Duodenal mucosa (tissue), 2 donors: ENCODE results near the gene CTBP2.

Source experiments
- H3K27ac ChIP-seq: one replicate; pipeline ENCODE4 v1.7.0; 2013; ENCODE audit warnings: low read depth, low read length
- H3K27me3 ChIP-seq, 2 donors: one replicate each; pipeline ENCODE4 v1.7.0; 2013; ENCODE audit warnings: low read length in 2 of 2, control low read depth in 1 of 2; ENCODE audit not compliant: insufficient read depth in 2 of 2, control insufficient read depth in 1 of 2
- H3K36me3 ChIP-seq, 2 donors: one replicate each; pipeline ENCODE4 v1.7.0; 2013; ENCODE audit warnings: low read length in 2 of 2, control low read depth in 1 of 2; ENCODE audit not compliant: insufficient read depth in 2 of 2, control insufficient read depth in 1 of 2
- H3K4me1 ChIP-seq, 2 donors: one replicate each; pipeline ENCODE4 v1.7.0; 2013; ENCODE audit warnings: low read length in 2 of 2, control low read depth in 1 of 2; ENCODE audit not compliant: insufficient read depth in 2 of 2, control insufficient read depth in 1 of 2
- H3K4me3 ChIP-seq, 2 donors: one replicate each; pipeline ENCODE4 v1.7.0; 2013; ENCODE audit warnings: low read length in 2 of 2, low read depth in 1 of 2
- H3K9ac ChIP-seq, 2 donors: one replicate each; pipeline ENCODE4 v1.7.0; 2013; ENCODE audit warnings: low read length in 2 of 2, low read depth in 1 of 2
- H3K9me3 ChIP-seq, 2 donors: one replicate each; pipeline ENCODE4 v1.7.0; 2013; ENCODE audit warnings: low read length in 2 of 2, control low read depth in 1 of 2; ENCODE audit not compliant: control insufficient read depth in 1 of 2

Gene CTBP2

GRCh38 chr10:125012851-125013528 lies 147.4 kb downstream of the CTBP2 start:
- no peak overlapping the region for H3K27ac ChIP-seq
- H3K9me3 ChIP-seq, result no peaks in the 10 kb centered on the region
- H3K4me1 ChIP-seq, result peaks cover 33 to 37% of the 10 kb centered on the region in 2 donors
- no peak overlapping the region for H3K9ac ChIP-seq
- H3K27me3 ChIP-seq, result no peaks in the 10 kb centered on the region
- H3K4me3 ChIP-seq, result no peak overlapping the region
- peaks cover 0 to 21% of the 10 kb centered on the region in 2 donors for H3K36me3 ChIP-seq

GRCh38 chr10:125011926-125012705 lies 148.2 kb downstream of the CTBP2 start:
- H3K27me3 ChIP-seq, result no peaks in the 10 kb centered on the region
- no peaks in the 10 kb centered on the region for H3K9me3 ChIP-seq
- peaks cover 0 to 22% of the 10 kb centered on the region in 2 donors for H3K36me3 ChIP-seq
- H3K4me3 ChIP-seq, result no peak overlapping the region
- peaks cover 33 to 35% of the 10 kb centered on the region in 2 donors for H3K4me1 ChIP-seq
- no peak overlapping the region for H3K9ac ChIP-seq
- H3K27ac ChIP-seq, result no peak overlapping the region

- Histone ChIP-seq H3K4me1 (peaks cover 28 to 33% of the 10 kb centered on the region in 2 donors), H3K27me3 (no peaks in the 10 kb centered on the region), H3K9me3 (no peaks in the 10 kb centered on the region), H3K27ac (no peak overlapping the region), H3K9ac (no peak overlapping the region), H3K4me3 (no peak overlapping the region), H3K36me3 (peaks cover 0 to 23% of the 10 kb centered on the region in 2 donors)
These were observed 149.0 kb downstream of the CTBP2 start for GRCh38 chr10:125011171-125011925.

GRCh38 chr10:125010362-125010761 lies 150.0 kb downstream of the CTBP2 start:
- Histone ChIP-seq H3K36me3 (peaks cover 0 to 26% of the 10 kb centered on the region in 2 donors), H3K4me1 (peaks cover 23 to 26% of the 10 kb centered on the region in 2 donors), H3K4me3 (no peak overlapping the region), H3K9me3 (no peaks in the 10 kb centered on the region), H3K9ac (no peak overlapping the region), H3K27ac (no peak overlapping the region), H3K27me3 (no peaks in the 10 kb centered on the region)

GRCh38 chr10:125009661-125010161 lies 150.7 kb downstream of the CTBP2 start:
- Histone ChIP-seq H3K9me3 (no peaks in the 10 kb centered on the region), H3K36me3 (peaks cover 0 to 32% of the 10 kb centered on the region in 2 donors), H3K27me3 (no peaks in the 10 kb centered on the region), H3K27ac (no peak overlapping the region), H3K4me3 (no peak overlapping the region), H3K4me1 (peaks cover 18 to 20% of the 10 kb centered on the region in 2 donors), H3K9ac (no peak overlapping the region)

GRCh38 chr10:125008689-125009638 lies 151.4 kb downstream of the CTBP2 start:
- Histone ChIP-seq H3K27ac (no peak overlapping the region), H3K27me3 (no peaks in the 10 kb centered on the region), H3K4me3 (no peak overlapping the region), H3K9me3 (no peaks in the 10 kb centered on the region), H3K9ac (no peak overlapping the region), H3K36me3 (peaks cover 0 to 40% of the 10 kb centered on the region in 2 donors), H3K4me1 (peaks cover 14% of the 10 kb centered on the region in 2 donors)

- H3K27me3 ChIP-seq, result no peaks in the 10 kb centered on the region
- peaks cover 0 to 10% of the 10 kb centered on the region in 2 donors for H3K4me1 ChIP-seq
- H3K9me3 ChIP-seq, result no peaks in the 10 kb centered on the region
- no peak overlapping the region for H3K4me3 ChIP-seq
- no peak overlapping the region for H3K9ac ChIP-seq
- no peak overlapping the region for H3K27ac ChIP-seq
- peaks cover 0 to 54% of the 10 kb centered on the region in 2 donors for H3K36me3 ChIP-seq
These were observed 152.9 kb downstream of the CTBP2 start for GRCh38 chr10:125007436-125007835.

- H3K9ac ChIP-seq, result no peak overlapping the region
- no peak overlapping the region for H3K27ac ChIP-seq
- H3K9me3 ChIP-seq, result no peaks in the 10 kb centered on the region
- H3K36me3 ChIP-seq, result peaks cover 0 to 55% of the 10 kb centered on the region in 2 donors
- H3K4me1 ChIP-seq, result peaks cover 0 to 10% of the 10 kb centered on the region in 2 donors
- H3K27me3 ChIP-seq, result no peaks in the 10 kb centered on the region
- H3K4me3 ChIP-seq, result no peak overlapping the region
These were observed 153.4 kb downstream of the CTBP2 start for GRCh38 chr10:125006921-125007426.

GRCh38 chr10:125006188-125006680 lies 154.1 kb downstream of the CTBP2 start:
- no peak overlapping the region for H3K9ac ChIP-seq

More at GRCh38 chr10:125006188-125006680, 154.1 kb downstream of the CTBP2 start:
- Histone ChIP-seq H3K27me3 (no peaks in the 10 kb centered on the region), H3K9me3 (no peaks in the 10 kb centered on the region), H3K4me3 (no peak overlapping the region), H3K27ac (no peak overlapping the region), H3K36me3 (peaks cover 0 to 57% of the 10 kb centered on the region in 2 donors), H3K4me1 (peaks cover 0 to 10% of the 10 kb centered on the region in 2 donors)
